Activated T-cell treated with anti-CD3 and anti-CD28 coated beads, Interleukin-2, amount 50 U/mL, for 48 hours (primary cell): ENCODE measurements around the gene ZNF140.

Experiments used
- DNase-seq, 2 experiments: peaks; one replicate each; pipeline ENCODE4 v3.0.0-alpha.2; 2020

The ZNF140 gene

GRCh38 chr12:133080368-133081158 is at the start of gene ZNF140:
ZNF140 (plus strand) TSS chr12:133080923; CDS start chr12:133081321, 398 bp downstream.
- peak; percentile 94 to 96 for DNase-seq

GRCh38 chr12:133037207-133038005 is 43.3 kb upstream of the ZNF140 start, which contains the start of gene ZNF84:
ZNF84 (plus strand) TSS chr12:133037509; CDS start chr12:133041468, 3,959 bp downstream.
- DNase-seq = peak; percentile 97

- no peak for DNase-seq
Observed at GRCh38 chr12:133038118-133038709, 42.5 kb upstream of the ZNF140 start.

DNA sequence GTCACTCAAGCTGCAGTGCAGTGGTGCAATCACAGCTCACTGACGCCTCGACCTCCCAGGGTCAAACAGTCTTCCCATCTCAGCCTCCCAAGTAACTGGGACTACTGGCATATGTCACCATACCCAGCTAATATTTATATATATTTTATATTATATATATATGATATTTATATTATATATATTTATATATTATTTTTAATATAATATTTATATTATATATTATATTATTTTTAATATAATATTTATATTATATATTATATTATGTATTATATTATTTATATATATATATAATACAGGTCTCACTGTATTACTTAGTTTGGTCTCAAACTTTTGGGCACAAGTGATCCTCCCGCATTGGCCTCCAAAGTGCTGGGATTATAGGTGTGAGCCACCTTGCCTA is 34.0 kb upstream of the ZNF140 start:
- no peak for DNase-seq

GRCh38 chr12:133057446-133057845 is 23.3 kb upstream of the ZNF140 start:
- no peak for DNase-seq

DNA sequence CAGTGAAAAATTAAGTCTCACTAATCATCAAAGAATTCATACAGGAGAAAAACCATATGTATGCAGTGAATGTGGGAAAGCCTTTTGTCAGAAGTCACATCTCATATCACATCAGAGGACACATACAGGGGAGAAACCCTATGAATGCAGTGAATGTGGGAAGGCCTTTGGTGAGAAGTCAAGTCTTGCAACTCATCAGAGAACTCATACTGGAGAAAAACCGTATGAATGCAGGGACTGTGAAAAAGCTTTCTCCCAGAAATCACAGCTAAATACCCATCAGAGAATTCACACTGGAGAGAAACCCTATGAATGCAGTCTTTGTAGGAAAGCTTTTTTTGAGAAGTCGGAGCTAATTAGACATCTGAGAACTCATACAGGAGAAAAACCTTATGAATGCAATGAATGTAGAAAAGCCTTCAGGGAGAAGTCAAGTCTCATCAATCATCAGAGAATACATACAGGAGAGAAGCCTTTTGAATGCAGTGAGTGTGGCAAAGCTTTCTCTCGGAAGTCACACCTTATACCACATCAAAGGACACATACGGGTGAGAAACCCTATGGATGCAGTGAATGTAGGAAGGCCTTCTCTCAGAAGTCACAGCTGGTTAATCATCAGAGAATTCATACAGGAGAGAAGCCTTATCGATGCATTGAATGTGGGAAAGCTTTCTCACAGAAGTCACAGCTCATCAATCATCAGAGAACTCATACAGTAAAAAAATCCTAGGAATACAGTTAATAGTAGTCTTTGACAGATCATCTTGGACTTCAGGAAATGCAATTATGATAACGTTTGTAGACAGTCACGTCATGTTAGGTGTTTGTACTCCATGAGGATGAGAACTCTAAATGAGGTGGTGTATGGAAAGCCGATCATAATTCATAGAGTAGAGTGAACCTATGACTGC is 22.3 kb upstream of the ZNF140 start:
- no peak for DNase-seq

DNA sequence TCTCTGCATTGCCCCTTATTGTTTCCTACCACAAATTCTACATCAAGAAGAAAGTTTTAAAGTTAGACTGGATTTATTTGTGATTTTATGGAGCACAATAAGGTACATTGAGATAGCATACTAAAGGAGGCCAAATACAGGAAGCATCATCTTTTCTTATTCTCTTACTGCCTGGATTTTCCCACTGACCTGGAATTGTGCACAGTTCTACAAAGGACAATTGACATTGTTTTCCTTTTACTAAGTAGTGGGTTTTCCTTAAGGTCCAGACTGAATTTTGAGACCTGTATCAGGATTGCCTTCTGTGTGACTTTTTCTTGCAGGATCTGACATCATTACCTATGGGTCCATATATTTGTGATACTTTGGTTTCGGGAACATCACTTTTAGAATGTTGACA is 18.8 kb upstream of the ZNF140 start:
- DNase-seq = no peak

DNA sequence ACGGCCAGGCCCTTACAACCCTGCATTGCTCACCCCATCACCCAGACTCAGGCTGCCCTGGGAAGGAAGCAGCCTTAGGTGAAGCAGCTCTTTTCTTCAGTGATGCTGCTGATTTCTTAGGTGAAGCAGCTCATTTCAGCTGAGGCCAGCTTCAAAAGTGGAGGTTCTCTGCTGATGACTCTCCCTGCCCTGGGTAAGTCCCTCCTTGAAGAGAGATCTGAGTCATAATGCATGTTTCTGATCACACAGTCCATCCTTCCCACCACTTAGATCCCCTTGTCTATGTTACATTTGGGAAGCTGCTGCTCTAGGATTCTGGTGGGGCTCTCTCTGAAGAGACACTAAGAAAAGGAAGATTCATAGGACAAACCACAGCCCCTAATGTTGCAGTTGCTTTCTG is 17.2 kb upstream of the ZNF140 start:
- no peak for DNase-seq

GRCh38 chr12:133073836-133074235 is 6.9 kb upstream of the ZNF140 start:
- DNase-seq = no peak

DNA sequence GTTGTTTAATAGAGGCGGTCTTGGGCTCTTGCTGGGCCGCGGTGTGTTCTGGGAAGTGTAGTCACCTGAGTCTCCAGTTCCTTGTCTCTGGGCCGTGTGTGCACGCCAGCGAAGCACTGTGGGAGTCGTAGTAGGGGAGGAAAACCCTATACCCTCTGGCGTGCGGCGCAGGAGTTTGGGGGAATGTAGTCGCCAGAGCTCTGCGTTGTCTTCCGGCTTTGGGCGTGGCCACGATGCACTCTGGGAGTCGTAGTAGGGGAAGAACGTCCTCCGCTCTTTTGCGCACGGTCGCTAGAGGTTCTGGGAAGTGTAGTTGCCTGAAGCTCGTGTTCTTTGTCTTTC is 726 bp upstream of the ZNF140 start:
- no peak for DNase-seq

GRCh38 chr12:133081159-133081780 is 547 bp downstream of the ZNF140 start:
- peak in 1 of 2 experiments; percentile 28 for DNase-seq

GRCh38 chr12:133083345-133083744 is 2.6 kb downstream of the ZNF140 start:
- no peak for DNase-seq

DNA sequence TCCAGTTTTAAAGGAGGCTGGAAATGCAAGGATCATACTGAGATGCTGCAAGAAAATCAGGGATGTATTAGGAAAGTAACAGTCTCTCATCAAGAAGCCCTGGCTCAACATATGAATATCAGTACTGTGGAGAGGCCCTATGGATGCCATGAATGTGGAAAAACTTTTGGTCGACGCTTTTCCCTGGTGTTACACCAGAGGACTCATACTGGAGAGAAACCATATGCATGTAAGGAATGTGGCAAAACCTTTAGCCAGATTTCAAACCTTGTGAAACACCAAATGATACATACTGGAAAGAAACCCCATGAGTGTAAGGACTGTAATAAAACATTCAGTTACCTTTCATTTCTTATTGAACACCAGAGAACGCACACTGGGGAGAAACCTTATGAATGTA is 24.9 kb downstream of the ZNF140 start:
- no peak for DNase-seq

GRCh38 chr12:133106253-133106652 is 25.5 kb downstream of the ZNF140 start:
- no peak for DNase-seq

DNA sequence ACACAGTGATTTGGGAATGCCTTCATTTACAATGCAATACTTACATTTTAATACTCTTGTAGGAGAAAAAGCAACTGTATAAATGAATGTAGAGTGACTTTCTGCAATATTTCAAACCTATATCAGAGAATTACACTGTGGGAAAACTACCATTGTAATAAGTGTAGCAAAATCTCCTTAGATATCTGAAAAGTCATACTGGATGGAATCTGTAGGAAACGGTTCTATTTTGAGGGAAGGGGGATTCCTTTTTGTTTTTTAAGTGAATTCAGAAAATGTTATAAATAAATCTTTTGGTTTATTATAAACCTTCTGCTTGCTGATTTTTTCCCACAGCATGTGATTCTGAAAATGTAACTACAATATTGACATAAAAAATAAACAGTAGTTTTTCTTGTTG is 26.4 kb downstream of the ZNF140 start:
- no peak for DNase-seq

DNA sequence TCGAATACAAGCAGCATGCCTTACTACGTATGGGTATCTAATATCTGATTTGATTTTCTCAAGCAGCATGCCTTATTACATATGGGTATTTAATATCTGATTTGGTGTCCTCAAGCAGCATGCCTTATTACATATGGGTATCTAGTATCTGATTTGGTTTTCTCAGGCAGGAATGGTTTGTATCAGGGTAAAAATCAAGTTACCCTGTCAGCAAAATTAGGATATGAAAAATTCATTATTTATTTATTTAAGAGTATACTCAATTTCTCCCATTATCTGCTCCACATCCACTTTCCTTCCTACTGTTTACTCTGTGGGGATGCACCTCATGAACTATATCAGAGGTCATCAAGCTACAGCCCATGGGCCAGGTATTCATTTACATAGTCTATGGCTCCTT is 27.4 kb downstream of the ZNF140 start:
- no peak for DNase-seq

- DNase-seq = no peak
Observed at GRCh38 chr12:133120385-133121191, 39.9 kb downstream of the ZNF140 start.

GRCh38 chr12:133124674-133125073 is 44.0 kb downstream of the ZNF140 start:
- no peak for DNase-seq

GRCh38 chr12:133129368-133130037 is 48.8 kb downstream of the ZNF140 start:
- DNase-seq = no peak

DNA sequence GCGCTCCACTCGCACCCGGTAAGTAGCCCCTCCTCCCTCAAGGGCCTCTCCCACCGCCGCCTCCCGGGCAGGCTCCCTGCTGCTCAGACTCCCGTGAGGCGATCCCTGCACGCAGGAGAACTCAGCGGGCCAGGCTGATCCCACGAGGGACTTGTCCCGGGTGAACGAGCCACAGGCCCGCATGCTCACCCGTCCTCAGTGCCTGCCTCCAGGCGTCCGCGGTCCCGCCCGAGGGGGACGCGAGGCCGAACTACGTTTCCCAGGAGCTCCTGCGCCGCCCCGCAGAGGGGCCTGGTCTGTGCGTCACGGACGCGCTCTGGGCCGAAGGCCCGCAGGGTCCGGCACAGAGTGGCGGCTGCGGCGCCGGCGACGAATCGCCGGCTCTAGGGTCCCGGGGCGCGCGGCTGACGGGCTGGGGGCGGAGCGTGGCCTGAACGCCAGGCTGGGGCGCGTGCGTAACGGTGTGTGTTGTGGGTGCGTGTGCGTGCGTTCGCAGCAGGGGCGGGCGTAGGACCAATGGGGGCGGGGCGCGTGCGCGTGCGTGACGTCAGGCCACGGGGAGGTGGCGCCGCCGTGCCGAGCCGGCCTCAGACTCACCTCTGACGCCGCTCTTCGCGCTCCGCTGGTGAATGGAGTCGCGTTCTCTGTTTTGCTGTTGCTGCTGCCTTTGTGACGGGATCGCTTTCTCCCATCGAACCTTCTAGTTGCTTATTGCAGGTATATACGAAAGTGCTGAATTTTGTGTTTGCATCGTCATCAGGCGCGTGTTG is 49.5 kb downstream of the ZNF140 start, which contains the start of the genes ZNF10 and ZNF891:
ZNF10 (plus strand) TSS at position 590 of the 770 bp plus-strand sequence. CDS start 13,866 bp downstream, outside the sequence.
ZNF891 (minus strand) TSS at position 237 of the 770 bp plus-strand sequence. CDS start 8,356 bp downstream, outside the sequence.
- DNase-seq = peak; percentile 96 to 98
